PC-3 (cell line): ENCODE results near the gene CIBAR2.

Experiments
- CTCF ChIP-seq: fragments of 300-600 bp; sonication (generic); conservative IDR thresholded peaks from 2 replicates; pipeline ENCODE4 v1.5.1; 2017; ENCODE audit warnings: antibody characterized with exemption, low read depth, mild to moderate bottlenecking, low read length
- EZH2 ChIP-seq: fragments of 300-600 bp; sonication (generic); IDR thresholded peaks from one replicate; pipeline ENCODE4 v1.6.1; 2017; ENCODE audit warnings: antibody characterized with exemption, mild to moderate bottlenecking, low read length; ENCODE audit not compliant: unreplicated experiment
- EZH2phosphoT487 ChIP-seq: fragments of 300-600 bp; sonication (generic); IDR thresholded peaks from 2 replicates; pipeline ENCODE4 v1.6.1; 2018; ENCODE audit warnings: mild to moderate bottlenecking, antibody characterized with exemption, low read length, borderline replicate concordance

- no peak for TF ChIP-seq CTCF
- TF ChIP-seq EZH2: no peak
- TF ChIP-seq EZH2phosphoT487: no peak
Measured at GRCh38 chr16:85125570-85126393, 13.5 kb upstream of the CIBAR2 start.
